Measurements from ENCODE around the gene SORL1-AS1.

DNA sequence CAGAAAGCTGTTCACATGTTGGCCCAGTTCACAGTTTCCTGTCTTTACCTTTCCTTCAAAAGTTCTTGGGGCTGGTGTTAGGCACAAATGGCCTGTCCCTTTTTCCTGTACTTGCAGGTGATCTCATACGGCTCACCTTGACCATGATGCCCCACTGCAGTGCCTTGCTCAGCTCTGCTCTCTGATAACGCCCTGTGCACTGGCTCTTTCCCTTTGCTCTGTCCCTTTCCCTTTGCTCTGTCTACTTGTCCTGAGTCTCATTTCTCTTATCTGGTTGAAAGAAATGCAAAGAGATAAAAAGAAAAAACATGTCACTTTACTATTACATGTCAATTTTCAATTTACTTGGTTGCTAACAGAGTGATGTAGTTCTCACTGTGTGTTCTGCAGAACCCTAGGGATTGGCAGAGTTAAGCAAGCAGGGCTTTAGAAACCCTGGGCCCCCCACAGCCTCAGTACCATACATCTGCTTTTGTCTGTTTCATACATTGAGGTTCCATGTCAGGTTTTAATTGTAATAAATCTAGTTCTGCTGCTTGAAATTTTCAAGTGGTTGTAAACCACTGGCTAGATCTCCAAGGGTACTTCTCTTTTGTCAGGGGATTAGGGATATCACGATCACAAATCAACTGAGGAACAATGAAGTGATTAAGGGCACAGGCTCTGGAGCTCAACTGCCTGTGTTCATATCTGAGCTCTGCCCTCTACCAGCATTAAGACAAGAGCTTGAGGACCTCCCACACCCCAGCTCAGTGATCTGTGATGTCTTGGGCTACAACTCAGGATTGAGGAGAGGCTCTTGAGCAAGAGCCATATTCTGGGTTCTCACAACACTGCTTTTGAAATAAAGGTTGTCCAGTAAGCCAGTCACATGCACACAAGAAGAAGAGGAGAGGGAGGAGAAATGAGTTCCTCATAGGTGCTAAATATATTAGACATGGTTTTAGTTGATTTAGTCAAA is 16.9 kb downstream of the SORL1-AS1 start:
- TF ChIP-seq, protein P1, sequence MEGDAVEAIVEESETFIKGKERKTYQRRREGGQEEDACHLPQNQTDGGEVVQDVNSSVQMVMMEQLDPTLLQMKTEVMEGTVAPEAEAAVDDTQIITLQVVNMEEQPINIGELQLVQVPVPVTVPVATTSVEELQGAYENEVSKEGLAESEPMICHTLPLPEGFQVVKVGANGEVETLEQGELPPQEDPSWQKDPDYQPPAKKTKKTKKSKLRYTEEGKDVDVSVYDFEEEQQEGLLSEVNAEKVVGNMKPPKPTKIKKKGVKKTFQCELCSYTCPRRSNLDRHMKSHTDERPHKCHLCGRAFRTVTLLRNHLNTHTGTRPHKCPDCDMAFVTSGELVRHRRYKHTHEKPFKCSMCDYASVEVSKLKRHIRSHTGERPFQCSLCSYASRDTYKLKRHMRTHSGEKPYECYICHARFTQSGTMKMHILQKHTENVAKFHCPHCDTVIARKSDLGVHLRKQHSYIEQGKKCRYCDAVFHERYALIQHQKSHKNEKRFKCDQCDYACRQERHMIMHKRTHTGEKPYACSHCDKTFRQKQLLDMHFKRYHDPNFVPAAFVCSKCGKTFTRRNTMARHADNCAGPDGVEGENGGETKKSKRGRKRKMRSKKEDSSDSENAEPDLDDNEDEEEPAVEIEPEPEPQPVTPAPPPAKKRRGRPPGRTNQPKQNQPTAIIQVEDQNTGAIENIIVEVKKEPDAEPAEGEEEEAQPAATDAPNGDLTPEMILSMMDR (IDR thresholded peaks at IDR 0.05), result no peak
- TF ChIP-seq ZFX (IDR thresholded peaks at IDR 0.05; ENCODE audit: borderline replicate concordance), result no peak
